ENCODE data around the gene HID1.

The HID1 gene

DNA sequence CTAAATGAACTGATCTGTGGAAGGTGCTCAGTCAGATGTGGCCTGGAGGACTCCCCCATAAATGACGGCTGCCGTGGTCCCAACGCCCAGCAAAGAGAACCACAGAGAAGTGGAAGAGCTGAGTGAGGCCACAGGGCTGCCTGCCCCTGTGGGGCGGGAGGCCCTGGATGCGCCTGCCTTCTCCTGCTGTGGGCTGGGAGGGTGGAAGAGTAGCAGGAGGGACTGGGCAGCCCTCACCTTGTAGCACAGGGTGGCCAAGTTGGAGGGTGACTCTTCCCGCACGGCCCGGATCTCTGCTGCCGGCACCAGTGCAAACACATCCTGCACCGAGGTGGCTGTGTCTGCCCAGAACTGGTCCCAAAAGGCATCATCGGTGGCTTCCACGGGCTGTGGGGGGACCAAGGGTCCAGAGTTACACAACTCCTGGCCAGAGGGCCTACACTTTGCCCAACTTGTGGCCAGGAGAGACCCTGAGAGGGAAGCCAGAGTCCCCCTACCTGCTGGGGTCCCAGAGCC, 8.3 kb downstream of the HID1 start:
- Histone ChIP-seq H3K4me1 (ENCODE audit: insufficient read depth, poor library complexity, severe bottlenecking) (peaks cover 4% of the 10 kb centered on the region), H3K27me3 (ENCODE audit: insufficient read depth, poor library complexity, severe bottlenecking) (no peaks in the 10 kb centered on the region), H3K4me3 (ENCODE audit: severe bottlenecking) (no peak overlapping the region), H3K36me3 (ENCODE audit: low read depth) (no peaks in the 10 kb centered on the region), H3K9me3 (ENCODE audit: severe bottlenecking) (no peaks in the 10 kb centered on the region), H3K27ac (ENCODE audit: poor library complexity, severe bottlenecking) (no peak overlapping the region)
- TF ChIP-seq, protein P1, sequence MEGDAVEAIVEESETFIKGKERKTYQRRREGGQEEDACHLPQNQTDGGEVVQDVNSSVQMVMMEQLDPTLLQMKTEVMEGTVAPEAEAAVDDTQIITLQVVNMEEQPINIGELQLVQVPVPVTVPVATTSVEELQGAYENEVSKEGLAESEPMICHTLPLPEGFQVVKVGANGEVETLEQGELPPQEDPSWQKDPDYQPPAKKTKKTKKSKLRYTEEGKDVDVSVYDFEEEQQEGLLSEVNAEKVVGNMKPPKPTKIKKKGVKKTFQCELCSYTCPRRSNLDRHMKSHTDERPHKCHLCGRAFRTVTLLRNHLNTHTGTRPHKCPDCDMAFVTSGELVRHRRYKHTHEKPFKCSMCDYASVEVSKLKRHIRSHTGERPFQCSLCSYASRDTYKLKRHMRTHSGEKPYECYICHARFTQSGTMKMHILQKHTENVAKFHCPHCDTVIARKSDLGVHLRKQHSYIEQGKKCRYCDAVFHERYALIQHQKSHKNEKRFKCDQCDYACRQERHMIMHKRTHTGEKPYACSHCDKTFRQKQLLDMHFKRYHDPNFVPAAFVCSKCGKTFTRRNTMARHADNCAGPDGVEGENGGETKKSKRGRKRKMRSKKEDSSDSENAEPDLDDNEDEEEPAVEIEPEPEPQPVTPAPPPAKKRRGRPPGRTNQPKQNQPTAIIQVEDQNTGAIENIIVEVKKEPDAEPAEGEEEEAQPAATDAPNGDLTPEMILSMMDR (IDR thresholded peaks at IDR 0.05; ENCODE audit: poor library complexity, severe bottlenecking): no peak
- no peak for ATAC-seq (ENCODE audit: low read depth)
- no peak for DNase-seq (ENCODE audit: low spot score)

DNA sequence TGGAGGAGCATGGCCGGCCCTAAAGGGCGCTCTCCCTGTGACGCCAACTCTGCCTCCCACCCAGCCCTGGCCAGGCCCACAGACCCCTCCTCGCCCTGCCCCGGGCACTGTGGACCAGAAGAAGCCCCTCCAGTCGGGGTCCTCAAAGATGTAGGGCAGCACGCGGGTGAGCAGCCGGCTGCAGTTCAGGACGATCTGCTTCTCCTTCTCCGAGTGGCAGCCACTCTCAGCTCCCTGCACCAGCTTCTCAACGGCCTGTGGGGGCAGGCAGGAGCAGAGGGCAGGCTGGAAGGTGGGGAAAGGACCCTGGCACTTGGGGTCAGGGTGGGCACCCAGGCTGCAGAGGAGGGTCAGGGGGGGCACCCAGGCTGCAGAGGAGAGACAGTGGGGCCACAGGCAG, 8.9 kb downstream of the HID1 start:
- no peak for ATAC-seq (ENCODE audit: low read depth)
- TF ChIP-seq, protein P1 (IDR thresholded peaks at IDR 0.05; ENCODE audit: poor library complexity, severe bottlenecking): no peak
- no peaks in the 10 kb centered on the region for H3K9me3 ChIP-seq (ENCODE audit: severe bottlenecking)
- no peak overlapping the region for H3K4me3 ChIP-seq (ENCODE audit: severe bottlenecking)
- no peaks in the 10 kb centered on the region for H3K36me3 ChIP-seq (ENCODE audit: low read depth)
- no peaks in the 10 kb centered on the region for H3K27me3 ChIP-seq (ENCODE audit: insufficient read depth, poor library complexity, severe bottlenecking)
- no peak for DNase-seq (ENCODE audit: low spot score)
- no peak overlapping the region for H3K27ac ChIP-seq (ENCODE audit: poor library complexity, severe bottlenecking)
- H3K4me1 ChIP-seq (ENCODE audit: insufficient read depth, poor library complexity, severe bottlenecking): peaks cover 4% of the 10 kb centered on the region

DNA sequence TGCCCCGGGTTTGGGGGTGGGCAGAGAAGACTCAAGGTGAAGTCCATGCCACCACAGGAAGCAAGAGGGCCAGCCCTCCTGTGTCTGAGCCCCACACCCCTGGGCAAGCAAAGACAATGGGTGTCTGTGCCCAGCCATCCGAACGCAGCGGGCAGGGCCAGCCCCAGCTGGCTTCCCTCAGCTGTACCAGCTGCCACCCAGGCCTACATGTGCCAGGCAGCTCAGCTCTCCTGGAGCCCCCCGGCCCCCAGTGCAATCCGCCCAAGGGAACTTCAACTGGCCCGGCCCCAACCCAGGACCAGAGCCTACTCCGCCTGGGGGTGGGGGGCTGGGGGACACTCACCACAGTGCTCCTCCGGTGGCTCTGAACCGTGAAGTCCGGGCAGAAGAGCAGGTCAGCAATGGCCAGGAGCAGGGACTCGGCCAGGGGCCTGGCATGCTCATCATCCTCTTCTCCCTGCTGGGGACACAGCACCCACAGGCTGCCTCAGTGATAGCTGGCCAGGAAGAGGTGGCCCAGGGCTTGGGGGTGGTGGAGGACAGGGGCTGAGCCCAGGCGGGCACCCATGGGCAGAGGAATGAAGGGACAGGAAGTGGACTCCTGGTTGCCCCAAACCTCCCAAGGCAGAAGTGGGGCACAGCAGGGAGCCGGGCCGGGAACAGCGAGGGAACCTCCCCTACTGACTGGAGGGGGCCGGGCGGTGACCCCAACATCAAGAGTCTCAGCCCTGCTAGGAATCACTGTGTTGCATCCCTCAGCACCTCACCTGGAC, 9.8 kb downstream of the HID1 start:
- H3K4me3 ChIP-seq (ENCODE audit: severe bottlenecking): no peak overlapping the region
- DNase-seq (ENCODE audit: low spot score): no peak
- H3K36me3 ChIP-seq (ENCODE audit: low read depth): no peaks in the 10 kb centered on the region
- no peak for ATAC-seq (ENCODE audit: low read depth)
- TF ChIP-seq, protein P1 (IDR thresholded peaks at IDR 0.05; ENCODE audit: poor library complexity, severe bottlenecking): no peak
- no peak overlapping the region for H3K27ac ChIP-seq (ENCODE audit: poor library complexity, severe bottlenecking)
- H3K9me3 ChIP-seq (ENCODE audit: severe bottlenecking): no peaks in the 10 kb centered on the region
- H3K27me3 ChIP-seq (ENCODE audit: insufficient read depth, poor library complexity, severe bottlenecking): no peaks in the 10 kb centered on the region
- H3K4me1 ChIP-seq (ENCODE audit: insufficient read depth, poor library complexity, severe bottlenecking): peaks cover 4% of the 10 kb centered on the region

DNA sequence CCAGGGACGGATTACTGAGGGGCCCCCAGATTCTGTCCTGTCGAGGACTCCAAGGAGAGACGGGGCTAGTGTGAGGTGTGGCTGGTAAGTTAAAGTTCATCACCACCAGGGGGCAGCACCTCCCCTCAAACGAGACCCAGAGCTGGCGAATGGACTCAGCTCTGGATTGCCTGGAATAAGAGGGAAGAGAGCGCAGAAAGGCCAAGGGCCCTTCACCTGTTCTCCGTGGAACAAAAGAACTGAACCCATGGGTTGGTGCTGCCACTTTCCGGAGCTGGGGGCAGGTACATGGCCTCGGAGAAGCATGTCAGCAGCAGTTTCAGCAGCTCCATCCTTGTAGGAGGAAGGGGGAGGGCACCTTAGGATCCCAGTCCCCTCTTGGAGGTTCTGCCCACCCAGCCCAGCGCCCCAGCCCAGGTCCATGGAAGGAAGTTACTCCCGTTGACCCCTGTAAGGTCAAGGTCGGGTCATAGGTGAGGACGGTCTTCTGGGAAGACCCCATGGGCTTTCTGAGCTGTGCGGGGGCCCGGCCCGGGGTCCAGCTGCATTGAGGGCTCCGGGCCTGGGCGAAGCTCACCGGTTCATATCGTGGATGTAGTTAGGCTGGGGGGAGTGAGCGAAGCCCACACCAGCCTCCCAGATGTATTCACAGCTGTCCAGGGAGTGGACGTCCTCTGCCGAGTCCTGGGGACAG, 10.8 kb downstream of the HID1 start:
- peak; percentile 72 for ATAC-seq (ENCODE audit: low read depth)
- Histone ChIP-seq H3K27ac (ENCODE audit: poor library complexity, severe bottlenecking) (no peak overlapping the region), H3K4me1 (ENCODE audit: insufficient read depth, poor library complexity, severe bottlenecking) (peaks cover 4% of the 10 kb centered on the region), H3K9me3 (ENCODE audit: severe bottlenecking) (no peaks in the 10 kb centered on the region), H3K4me3 (ENCODE audit: severe bottlenecking) (no peak overlapping the region), H3K27me3 (ENCODE audit: insufficient read depth, poor library complexity, severe bottlenecking) (no peaks in the 10 kb centered on the region), H3K36me3 (ENCODE audit: low read depth) (no peaks in the 10 kb centered on the region)
- TF ChIP-seq, protein P1 (IDR thresholded peaks at IDR 0.05; ENCODE audit: poor library complexity, severe bottlenecking): peak; percentile 81
- no peak for DNase-seq (ENCODE audit: low spot score)

Measured in RWPE2 (cell line).